ENCODE data around the gene TPCN1. TPM values are rescaled to one million over a fixed set of nuclear protein-coding genes. Genes with fewer than 3 reads are reported as not detected.
A peak's percentile ranks its signal among the peaks of the same experiment; 100 is the strongest.

Gene TPCN1
- total and polyA plus RNA-seq, 2 experiments from 2014 or later: 14.4 to 16.2 TPM

DNA sequence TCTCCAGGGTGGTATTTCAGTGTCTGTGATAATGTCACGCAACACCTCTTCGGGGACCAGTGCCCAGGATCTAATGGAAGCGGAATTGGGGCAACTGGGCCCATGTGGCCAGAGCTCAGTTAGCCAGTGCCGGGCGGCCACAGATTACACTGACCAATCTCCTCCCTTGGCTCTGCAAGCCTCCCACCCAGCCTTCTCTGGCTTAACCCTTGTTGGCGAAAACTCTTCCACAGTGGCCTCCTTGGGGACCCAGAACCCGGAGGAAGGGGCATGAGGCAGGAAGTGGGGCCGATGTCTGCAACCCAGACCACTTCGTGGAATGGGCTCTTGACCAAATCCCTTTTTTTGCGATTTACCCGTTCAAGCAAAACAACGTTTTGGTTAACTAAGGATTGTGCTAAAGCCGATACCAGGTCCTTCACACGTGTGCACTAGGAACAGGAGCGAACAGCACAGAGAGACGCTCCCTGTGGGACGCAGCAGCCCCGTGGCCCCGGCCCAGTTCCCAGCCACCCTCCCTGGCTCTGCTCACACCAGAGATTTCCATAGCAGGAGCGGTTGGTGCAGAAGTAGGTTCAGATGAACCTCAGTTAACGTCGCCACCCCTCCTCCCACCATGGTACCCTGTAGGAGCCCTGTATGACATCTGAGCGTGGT lies 75.4 kb downstream of the TPCN1 start:
- Histone ChIP-seq H3K36me3 (ENCODE audit: insufficient read depth) (no peaks in the 10 kb centered on the region), H3K27me3 (ENCODE audit: insufficient read depth) (no peaks in the 10 kb centered on the region), H3K4me3 (no peak overlapping the region), H3K9me2 (ENCODE audit: insufficient read depth) (no peaks in the 10 kb centered on the region), H3K79me2 (replicated peaks; ENCODE audit: insufficient read depth) (no peaks in the 10 kb centered on the region), H2AFZ (no peak overlapping the region), H4K20me1 (replicated peaks; ENCODE audit: insufficient read depth) (no peaks in the 10 kb centered on the region), H3K4me2 (no peak overlapping the region), H3K4me1 (ENCODE audit: insufficient read depth) (peaks cover 8% of the 10 kb centered on the region; the same call in 1 of the 2 replicates), H3K27ac (ENCODE audit: low read depth) (0 out of 2 replicates have a peak overlapping the region, but pooled peaks have one; percentile 45), H3F3A (replicated peaks; ENCODE audit: low read depth) (no peaks in the 10 kb centered on the region)
- no peak overlapping the region for H3K27ac Mint-ChIP-seq
- H3K4me3 Mint-ChIP-seq: no peak overlapping the region
- no peak for DNase-seq (ENCODE audit: low spot score)
- ATAC-seq: no peak
- no peaks in the 10 kb centered on the region; the same call in 2 of the 3 replicates for H3K9me3 Mint-ChIP-seq
- peaks cover 10% of the 10 kb centered on the region for H3K36me3 Mint-ChIP-seq (ENCODE audit: low read depth)
- peaks cover 10% of the 10 kb centered on the region for H3K27me3 Mint-ChIP-seq (ENCODE audit: insufficient read depth, low read depth, poor library complexity)
- H3K4me1 Mint-ChIP-seq: peaks cover 14% of the 10 kb centered on the region
- TF ChIP-seq ZNF331 (CRISPR knock-in tag; IDR thresholded peaks at IDR 0.05; ENCODE audit: low read depth): no peak
- TF ChIP-seq STAT1 (IDR thresholded peaks at IDR 0.05; ENCODE audit: unreplicated experiment): no peak
- TF ChIP-seq, protein P1, sequence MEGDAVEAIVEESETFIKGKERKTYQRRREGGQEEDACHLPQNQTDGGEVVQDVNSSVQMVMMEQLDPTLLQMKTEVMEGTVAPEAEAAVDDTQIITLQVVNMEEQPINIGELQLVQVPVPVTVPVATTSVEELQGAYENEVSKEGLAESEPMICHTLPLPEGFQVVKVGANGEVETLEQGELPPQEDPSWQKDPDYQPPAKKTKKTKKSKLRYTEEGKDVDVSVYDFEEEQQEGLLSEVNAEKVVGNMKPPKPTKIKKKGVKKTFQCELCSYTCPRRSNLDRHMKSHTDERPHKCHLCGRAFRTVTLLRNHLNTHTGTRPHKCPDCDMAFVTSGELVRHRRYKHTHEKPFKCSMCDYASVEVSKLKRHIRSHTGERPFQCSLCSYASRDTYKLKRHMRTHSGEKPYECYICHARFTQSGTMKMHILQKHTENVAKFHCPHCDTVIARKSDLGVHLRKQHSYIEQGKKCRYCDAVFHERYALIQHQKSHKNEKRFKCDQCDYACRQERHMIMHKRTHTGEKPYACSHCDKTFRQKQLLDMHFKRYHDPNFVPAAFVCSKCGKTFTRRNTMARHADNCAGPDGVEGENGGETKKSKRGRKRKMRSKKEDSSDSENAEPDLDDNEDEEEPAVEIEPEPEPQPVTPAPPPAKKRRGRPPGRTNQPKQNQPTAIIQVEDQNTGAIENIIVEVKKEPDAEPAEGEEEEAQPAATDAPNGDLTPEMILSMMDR (conservative IDR thresholded peaks at IDR 0.05; ENCODE audit: low read depth in 2 of 2): no peak
- no peak for TF ChIP-seq EZH2 (IDR thresholded peaks at IDR 0.05; ENCODE audit: low read depth, unreplicated experiment)
- no peak for TF ChIP-seq ZNF114 (CRISPR knock-in tag; IDR thresholded peaks at IDR 0.05)
- no peak for TF ChIP-seq POLR2AphosphoS5 (IDR thresholded peaks at IDR 0.05; ENCODE audit: low read depth)
- no peak for TF ChIP-seq EZH2phosphoT487 (IDR thresholded peaks at IDR 0.05; ENCODE audit: unreplicated experiment)
- TF ChIP-seq, protein P2, sequence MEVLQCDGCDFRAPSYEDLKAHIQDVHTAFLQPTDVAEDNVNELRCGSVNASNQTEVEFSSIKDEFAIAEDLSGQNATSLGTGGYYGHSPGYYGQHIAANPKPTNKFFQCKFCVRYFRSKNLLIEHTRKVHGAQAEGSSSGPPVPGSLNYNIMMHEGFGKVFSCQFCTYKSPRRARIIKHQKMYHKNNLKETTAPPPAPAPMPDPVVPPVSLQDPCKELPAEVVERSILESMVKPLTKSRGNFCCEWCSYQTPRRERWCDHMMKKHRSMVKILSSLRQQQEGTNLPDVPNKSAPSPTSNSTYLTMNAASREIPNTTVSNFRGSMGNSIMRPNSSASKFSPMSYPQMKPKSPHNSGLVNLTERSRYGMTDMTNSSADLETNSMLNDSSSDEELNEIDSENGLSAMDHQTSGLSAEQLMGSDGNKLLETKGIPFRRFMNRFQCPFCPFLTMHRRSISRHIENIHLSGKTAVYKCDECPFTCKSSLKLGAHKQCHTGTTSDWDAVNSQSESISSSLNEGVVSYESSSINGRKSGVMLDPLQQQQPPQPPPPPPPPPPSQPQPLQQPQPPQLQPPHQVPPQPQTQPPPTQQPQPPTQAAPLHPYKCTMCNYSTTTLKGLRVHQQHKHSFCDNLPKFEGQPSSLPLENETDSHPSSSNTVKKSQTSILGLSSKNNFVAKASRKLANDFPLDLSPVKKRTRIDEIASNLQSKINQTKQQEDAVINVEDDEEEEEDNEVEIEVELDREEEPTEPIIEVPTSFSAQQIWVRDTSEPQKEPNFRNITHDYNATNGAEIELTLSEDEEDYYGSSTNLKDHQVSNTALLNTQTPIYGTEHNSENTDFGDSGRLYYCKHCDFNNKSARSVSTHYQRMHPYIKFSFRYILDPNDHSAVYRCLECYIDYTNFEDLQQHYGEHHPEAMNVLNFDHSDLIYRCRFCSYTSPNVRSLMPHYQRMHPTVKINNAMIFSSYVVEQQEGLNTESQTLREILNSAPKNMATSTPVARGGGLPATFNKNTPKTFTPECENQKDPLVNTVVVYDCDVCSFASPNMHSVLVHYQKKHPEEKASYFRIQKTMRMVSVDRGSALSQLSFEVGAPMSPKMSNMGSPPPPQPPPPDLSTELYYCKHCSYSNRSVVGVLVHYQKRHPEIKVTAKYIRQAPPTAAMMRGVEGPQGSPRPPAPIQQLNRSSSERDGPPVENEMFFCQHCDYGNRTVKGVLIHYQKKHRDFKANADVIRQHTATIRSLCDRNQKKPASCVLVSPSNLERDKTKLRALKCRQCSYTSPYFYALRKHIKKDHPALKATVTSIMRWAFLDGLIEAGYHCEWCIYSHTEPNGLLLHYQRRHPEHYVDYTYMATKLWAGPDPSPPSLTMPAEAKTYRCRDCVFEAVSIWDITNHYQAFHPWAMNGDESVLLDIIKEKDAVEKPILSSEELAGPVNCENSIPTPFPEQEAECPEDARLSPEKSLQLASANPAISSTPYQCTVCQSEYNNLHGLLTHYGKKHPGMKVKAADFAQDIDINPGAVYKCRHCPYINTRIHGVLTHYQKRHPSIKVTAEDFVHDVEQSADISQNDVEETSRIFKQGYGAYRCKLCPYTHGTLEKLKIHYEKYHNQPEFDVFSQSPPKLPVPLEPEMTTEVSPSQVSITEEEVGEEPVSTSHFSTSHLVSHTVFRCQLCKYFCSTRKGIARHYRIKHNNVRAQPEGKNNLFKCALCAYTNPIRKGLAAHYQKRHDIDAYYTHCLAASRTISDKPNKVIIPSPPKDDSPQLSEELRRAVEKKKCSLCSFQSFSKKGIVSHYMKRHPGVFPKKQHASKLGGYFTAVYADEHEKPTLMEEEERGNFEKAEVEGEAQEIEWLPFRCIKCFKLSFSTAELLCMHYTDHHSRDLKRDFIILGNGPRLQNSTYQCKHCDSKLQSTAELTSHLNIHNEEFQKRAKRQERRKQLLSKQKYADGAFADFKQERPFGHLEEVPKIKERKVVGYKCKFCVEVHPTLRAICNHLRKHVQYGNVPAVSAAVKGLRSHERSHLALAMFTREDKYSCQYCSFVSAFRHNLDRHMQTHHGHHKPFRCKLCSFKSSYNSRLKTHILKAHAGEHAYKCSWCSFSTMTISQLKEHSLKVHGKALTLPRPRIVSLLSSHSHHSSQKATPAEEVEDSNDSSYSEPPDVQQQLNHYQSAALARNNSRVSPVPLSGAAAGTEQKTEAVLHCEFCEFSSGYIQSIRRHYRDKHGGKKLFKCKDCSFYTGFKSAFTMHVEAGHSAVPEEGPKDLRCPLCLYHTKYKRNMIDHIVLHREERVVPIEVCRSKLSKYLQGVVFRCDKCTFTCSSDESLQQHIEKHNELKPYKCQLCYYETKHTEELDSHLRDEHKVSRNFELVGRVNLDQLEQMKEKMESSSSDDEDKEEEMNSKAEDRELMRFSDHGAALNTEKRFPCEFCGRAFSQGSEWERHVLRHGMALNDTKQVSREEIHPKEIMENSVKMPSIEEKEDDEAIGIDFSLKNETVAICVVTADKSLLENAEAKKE (CRISPR knock-in tag; IDR thresholded peaks at IDR 0.05): no peak
- TF ChIP-seq, protein P3, sequence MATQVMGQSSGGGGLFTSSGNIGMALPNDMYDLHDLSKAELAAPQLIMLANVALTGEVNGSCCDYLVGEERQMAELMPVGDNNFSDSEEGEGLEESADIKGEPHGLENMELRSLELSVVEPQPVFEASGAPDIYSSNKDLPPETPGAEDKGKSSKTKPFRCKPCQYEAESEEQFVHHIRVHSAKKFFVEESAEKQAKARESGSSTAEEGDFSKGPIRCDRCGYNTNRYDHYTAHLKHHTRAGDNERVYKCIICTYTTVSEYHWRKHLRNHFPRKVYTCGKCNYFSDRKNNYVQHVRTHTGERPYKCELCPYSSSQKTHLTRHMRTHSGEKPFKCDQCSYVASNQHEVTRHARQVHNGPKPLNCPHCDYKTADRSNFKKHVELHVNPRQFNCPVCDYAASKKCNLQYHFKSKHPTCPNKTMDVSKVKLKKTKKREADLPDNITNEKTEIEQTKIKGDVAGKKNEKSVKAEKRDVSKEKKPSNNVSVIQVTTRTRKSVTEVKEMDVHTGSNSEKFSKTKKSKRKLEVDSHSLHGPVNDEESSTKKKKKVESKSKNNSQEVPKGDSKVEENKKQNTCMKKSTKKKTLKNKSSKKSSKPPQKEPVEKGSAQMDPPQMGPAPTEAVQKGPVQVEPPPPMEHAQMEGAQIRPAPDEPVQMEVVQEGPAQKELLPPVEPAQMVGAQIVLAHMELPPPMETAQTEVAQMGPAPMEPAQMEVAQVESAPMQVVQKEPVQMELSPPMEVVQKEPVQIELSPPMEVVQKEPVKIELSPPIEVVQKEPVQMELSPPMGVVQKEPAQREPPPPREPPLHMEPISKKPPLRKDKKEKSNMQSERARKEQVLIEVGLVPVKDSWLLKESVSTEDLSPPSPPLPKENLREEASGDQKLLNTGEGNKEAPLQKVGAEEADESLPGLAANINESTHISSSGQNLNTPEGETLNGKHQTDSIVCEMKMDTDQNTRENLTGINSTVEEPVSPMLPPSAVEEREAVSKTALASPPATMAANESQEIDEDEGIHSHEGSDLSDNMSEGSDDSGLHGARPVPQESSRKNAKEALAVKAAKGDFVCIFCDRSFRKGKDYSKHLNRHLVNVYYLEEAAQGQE (IDR thresholded peaks at IDR 0.05; ENCODE audit: unreplicated experiment): no peak
- no peak for TF ChIP-seq JUNB (IDR thresholded peaks at IDR 0.05; ENCODE audit: unreplicated experiment)
- no peak for TF ChIP-seq CREB1 (CRISPR knock-in tag; IDR thresholded peaks at IDR 0.05; ENCODE audit: low read depth)
- no peak for TF ChIP-seq NANOG (IDR thresholded peaks at IDR 0.05; ENCODE audit: borderline replicate concordance)
- TF ChIP-seq, protein P4, sequence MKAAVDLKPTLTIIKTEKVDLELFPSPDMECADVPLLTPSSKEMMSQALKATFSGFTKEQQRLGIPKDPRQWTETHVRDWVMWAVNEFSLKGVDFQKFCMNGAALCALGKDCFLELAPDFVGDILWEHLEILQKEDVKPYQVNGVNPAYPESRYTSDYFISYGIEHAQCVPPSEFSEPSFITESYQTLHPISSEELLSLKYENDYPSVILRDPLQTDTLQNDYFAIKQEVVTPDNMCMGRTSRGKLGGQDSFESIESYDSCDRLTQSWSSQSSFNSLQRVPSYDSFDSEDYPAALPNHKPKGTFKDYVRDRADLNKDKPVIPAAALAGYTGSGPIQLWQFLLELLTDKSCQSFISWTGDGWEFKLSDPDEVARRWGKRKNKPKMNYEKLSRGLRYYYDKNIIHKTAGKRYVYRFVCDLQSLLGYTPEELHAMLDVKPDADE (IDR thresholded peaks at IDR 0.05): no peak
